GM19463 (cell line): ENCODE results near the gene PTGS1.

Experiments used
- ATAC-seq: cut with Tn5 transposase; IDR thresholded peaks from one replicate; pipeline ENCODE4 v1.9.1; 2021; ENCODE audit warnings: mild to moderate bottlenecking, moderate library complexity; ENCODE audit not compliant: unreplicated experiment

Gene PTGS1

GRCh38 chr9:122372856-122373845 lies 2.3 kb downstream of the PTGS1 start:
- no peak for ATAC-seq

- ATAC-seq: no peak
These were observed 4.1 kb downstream of the PTGS1 start for GRCh38 chr9:122374885-122375420.

GRCh38 chr9:122376796-122377195 lies 6.0 kb downstream of the PTGS1 start:
- ATAC-seq: no peak

- ATAC-seq: no peak
These were observed 6.7 kb downstream of the PTGS1 start for GRCh38 chr9:122377241-122378164.

GRCh38 chr9:122378236-122378635 lies 7.4 kb downstream of the PTGS1 start:
- no peak for ATAC-seq

- ATAC-seq: no peak
These were observed 8.5 kb downstream of the PTGS1 start for GRCh38 chr9:122379340-122379739.

GRCh38 chr9:122380293-122380692 lies 9.5 kb downstream of the PTGS1 start:
- ATAC-seq: no peak

DNA sequence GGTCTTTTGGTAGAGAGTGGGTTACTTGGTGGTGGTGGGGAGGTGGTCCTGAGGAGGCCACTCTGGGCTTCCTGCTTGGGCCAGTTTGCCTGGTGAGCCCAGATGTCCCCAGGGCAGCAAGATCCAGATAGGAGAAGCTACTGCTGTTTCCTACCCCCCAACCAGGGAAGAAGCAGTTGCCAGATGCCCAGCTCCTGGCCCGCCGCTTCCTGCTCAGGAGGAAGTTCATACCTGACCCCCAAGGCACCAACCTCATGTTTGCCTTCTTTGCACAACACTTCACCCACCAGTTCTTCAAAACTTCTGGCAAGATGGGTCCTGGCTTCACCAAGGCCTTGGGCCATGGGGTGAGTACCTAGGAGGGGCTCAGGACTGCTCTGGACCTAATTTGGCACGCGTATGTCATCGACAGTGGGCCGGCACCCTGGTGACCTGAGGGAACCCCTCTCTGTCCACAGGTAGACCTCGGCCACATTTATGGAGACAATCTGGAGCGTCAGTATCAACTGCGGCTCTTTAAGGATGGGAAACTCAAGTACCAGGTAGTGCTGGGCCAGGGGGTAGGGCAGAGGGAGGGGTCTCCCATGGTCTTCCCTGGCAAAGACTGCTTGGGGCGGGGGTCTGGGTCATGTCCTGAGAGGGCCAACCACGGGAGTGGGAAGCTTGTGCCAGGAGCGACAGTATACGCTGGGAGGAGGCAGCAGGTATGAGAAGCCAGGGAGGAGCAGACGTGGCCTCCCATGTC lies 10.6 kb downstream of the PTGS1 start:
- no peak for ATAC-seq

GRCh38 chr9:122382901-122383850 lies 12.4 kb downstream of the PTGS1 start:
- ATAC-seq: no peak

DNA sequence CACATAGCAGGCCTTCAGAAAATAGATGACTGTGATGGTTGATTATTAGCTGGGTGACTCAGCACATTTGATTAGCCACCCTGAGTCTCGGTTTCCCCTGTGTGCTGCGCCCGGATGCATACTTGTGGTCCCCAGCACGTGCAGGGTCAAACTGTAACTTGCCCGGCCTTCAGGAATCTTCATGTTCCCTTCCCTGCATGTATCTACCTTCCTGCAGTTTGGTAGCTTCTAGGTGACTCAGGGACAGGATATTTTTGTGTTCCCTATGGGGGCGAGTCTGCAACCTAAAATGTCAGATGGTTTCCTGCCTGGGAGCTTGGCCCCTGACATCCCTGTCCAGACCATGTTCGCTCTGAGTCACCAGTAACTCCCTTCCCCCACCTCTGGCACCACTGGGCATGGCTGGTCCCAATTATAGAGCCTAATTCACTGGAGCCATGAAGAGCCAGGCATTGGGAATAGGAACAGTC lies 13.2 kb downstream of the PTGS1 start:
- ATAC-seq: peak; percentile 70

DNA sequence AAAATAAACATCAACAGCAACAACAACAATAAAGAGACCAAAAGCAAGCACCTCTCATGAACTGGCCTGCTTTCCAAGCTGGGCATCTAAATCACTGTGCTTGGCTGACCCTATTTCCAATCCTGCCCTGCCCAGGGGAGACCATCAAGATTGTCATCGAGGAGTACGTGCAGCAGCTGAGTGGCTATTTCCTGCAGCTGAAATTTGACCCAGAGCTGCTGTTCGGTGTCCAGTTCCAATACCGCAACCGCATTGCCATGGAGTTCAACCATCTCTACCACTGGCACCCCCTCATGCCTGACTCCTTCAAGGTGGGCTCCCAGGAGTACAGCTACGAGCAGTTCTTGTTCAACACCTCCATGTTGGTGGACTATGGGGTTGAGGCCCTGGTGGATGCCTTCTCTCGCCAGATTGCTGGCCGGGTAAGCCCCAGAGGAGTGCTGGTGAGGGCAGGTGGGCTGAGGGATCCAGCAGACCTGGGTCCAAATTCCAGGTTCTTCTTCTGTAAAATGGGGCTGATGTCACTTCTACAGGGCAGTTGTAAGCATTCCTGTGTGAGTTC lies 15.6 kb downstream of the PTGS1 start:
- ATAC-seq: no peak

DNA sequence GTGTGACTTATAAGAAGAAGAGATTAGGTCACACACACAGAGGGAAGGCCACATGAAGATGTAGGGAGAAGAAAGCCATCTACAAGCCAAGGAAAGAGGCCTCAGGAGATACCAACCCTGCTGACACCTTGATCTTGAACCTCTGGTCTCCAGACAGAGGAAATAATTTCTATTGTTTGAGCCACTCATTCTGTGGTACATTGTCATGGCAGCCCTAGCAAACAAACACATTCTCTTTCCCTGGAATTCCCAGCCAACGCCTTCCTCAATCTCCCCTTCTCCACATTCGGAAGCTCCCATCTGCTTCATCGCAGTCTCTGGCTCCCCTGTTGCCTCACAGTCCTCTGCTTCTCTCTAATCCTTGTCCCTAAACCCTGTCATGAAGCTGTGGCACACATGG lies 16.7 kb downstream of the PTGS1 start:
- ATAC-seq: no peak

- no peak for ATAC-seq
These were observed 18.4 kb downstream of the PTGS1 start for GRCh38 chr9:122389195-122389594.

DNA sequence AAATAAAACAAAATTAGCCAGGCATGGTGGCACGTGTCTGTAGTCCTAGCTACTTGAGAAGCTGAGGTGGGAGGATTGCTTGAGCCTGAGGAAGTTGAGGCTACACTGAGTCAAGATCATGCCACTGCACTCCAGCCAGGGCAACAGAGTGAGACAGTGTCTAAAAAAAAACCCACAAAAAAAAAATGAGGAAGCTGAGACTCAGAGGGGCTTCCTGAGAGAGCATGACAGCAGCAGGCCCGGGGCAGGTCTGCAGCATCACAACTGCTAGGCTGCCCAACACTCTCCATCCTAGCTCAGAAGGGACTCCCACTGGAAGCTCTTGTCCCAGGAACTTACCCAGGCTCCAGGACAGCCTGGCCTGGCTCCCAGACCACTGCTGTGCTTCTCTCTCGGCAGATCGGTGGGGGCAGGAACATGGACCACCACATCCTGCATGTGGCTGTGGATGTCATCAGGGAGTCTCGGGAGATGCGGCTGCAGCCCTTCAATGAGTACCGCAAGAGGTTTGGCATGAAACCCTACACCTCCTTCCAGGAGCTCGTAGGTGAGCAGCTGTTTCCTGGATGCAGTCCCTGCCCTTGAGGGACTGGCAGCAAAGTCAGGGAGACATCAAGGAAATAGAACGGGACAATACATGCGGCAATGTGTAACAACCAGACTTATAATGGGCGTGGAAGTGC lies 19.1 kb downstream of the PTGS1 start:
- ATAC-seq: peak; percentile 63

DNA sequence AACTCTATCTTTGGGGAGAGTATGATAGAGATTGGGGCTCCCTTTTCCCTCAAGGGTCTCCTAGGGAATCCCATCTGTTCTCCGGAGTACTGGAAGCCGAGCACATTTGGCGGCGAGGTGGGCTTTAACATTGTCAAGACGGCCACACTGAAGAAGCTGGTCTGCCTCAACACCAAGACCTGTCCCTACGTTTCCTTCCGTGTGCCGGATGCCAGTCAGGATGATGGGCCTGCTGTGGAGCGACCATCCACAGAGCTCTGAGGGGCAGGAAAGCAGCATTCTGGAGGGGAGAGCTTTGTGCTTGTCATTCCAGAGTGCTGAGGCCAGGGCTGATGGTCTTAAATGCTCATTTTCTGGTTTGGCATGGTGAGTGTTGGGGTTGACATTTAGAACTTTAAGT lies 21.5 kb downstream of the PTGS1 start:
- ATAC-seq: no peak

DNA sequence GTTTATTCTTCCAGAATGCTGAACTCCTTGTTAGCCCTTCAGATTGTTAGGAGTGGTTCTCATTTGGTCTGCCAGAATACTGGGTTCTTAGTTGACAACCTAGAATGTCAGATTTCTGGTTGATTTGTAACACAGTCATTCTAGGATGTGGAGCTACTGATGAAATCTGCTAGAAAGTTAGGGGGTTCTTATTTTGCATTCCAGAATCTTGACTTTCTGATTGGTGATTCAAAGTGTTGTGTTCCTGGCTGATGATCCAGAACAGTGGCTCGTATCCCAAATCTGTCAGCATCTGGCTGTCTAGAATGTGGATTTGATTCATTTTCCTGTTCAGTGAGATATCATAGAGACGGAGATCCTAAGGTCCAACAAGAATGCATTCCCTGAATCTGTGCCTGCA lies 21.9 kb downstream of the PTGS1 start:
- no peak for ATAC-seq

- no peak for ATAC-seq
These were observed 22.6 kb downstream of the PTGS1 start for GRCh38 chr9:122393284-122393983.
